NCI-H2081 treated with DMSO at 0.1 percent for 48 hours (cell line): ENCODE data around the gene RPS10.
"Not testable (repeated sequence)": the region's sequence is repeated elsewhere in the genome, so short reads cannot be mapped to it uniquely, and the experiment has no call there.

Experiments
- DNase-seq: peaks from one replicate; lab custom pipeline; 2025; lab: John Stamatoyannopoulos, UW

RPS10 gene

DNA sequence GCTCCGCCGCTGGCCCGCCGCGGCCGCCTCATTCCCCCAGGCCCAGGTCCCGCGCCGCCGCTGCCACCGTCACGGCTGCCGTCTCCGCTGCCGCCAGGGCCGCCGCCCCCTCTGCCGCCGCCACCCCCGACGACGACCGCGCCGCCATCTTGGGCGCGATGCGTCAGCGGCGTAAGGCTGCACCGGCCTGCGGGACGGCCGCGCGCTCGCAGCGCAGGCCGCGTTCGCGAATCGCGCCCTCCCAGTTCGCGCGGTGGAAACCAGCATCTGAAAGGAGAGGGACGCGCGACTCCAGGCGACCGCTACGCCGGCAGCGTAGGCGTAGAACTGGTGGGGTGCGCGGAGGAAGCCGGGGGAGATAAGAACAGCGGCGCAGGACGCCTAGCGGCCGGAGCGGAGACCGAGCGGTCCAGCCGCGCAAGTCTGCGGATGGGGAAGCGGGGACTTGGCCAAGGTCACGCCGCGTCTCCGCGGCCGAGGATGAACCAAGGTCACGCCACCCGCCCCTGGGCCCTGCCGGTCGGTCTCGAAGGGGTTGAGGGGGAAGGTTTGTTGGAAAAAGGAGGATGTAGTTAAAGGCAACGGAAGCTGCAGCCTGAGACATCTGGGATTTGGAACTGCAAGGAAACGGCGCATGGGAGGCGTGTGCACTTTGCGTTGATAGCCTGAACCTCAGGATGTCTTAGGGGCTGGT is 33.2 kb downstream of the RPS10 start, which contains the start of gene NUDT3:
NUDT3 (minus strand) TSS at position 173 of the 694 bp plus-strand sequence. CDS start 307 bp downstream, outside the sequence.
- DNase-seq, result peak; percentile 60

- DNase-seq, result no peak
These were observed 33.9 kb downstream of the RPS10 start for GRCh38 chr6:34391786-34392496.

DNA sequence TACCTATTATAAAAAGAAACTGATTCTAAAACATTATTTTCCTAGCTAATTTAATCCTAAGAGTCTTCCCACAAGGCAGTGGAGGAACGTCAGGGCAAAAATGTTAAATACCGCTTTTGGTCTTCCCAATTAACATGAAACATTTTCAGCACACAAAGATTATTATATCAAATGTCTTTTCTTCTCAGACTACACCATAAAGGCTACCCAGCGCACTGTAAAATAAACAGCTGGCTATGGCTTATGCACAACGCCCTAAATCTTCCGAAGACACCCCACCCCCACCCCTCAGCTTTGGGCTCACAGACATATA is 34.4 kb downstream of the RPS10 start:
- no peak for DNase-seq

GRCh38 chr6:34390531-34391472 is 35.1 kb downstream of the RPS10 start:
- no peak for DNase-seq

DNA sequence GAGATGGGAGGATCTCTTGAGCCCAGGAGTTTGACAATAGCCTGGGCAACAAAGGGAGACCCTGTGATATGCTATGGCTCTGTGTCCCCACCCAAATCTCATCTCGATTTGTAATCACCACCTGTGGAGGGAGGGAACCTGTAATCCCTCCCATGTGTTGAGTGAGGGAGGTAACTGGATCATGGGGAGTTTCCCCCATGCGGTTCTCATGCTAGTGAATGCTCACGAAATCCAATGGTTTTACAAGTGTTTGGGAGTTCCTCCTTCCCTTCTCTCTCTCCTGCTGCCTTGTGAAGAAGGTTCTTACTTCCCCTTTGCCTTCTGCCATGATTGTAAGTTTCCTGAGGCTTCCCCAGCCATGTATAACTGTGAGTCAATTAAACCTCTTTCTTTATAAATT is 36.8 kb downstream of the RPS10 start:
- DNase-seq, result no peak

GRCh38 chr6:34388421-34388820 is 37.4 kb downstream of the RPS10 start:
- DNase-seq, result no peak

- DNase-seq, result no peak
These were observed 39.3 kb downstream of the RPS10 start for GRCh38 chr6:34386316-34387137.

GRCh38 chr6:34385793-34386195 is 40.1 kb downstream of the RPS10 start:
- no peak for DNase-seq

DNA sequence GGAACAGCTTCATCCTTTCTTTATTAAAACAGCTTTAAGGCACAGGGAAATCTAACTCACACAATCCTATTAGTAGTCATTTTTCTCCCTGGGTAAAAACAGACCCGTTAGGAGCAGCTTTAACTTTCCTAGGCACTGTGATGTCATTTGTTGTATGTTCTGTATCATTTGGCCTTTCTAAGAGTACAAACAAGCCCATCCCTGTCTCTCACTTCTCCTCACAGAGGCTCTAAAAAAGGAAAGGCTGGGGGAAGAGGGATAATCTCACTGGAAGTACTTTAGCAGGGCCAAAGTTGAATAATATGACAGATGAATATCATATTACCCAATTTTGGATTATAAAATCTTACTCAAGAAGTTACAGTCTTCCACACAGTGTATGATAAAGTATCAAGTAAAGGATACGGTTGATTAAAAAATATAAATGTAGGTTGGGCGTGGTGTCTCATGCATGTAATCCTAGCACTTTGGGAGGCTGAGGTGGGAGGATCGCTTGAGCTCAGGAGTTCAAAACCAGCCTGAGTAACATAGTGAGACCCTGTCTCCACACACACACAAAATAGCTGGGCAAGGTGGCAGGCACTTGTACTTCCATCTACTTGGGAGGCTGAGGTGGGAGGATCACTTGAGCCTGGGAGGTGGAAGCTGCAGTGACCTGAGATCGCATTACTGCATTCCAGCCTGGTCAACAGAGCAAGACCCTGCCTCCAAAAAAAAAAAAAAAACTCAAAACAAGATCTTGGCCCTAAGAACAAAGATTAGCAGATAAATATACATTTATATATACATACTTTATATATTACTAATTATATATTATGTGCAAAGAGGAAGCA is 41.3 kb downstream of the RPS10 start:
- DNase-seq, result no peak

GRCh38 chr6:34383656-34384320 is 42.1 kb downstream of the RPS10 start:
- DNase-seq, result no peak

GRCh38 chr6:34383161-34383631 is 42.7 kb downstream of the RPS10 start:
- DNase-seq, result no peak

GRCh38 chr6:34381081-34381480 is 44.8 kb downstream of the RPS10 start:
- DNase-seq, result no peak

DNA sequence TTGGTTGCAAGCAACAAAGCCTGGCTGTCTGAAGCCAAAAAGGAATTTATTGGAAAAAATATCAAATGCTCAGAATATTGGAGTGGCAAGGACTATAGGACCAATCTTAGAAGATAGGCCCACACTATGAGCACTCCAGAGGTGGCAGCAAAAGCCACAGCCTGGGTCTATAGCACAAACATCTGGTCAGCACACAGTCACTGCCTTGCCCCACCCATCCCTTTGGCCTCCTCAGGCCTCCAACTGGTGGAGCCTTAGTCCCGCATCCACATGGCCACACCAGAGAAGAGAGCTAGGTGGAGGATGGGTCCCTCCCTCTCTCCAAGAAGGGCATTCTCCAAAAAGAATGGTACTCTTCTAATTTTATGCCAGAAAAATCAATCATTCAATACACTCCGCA is 47.4 kb downstream of the RPS10 start:
- DNase-seq, result no peak

- DNase-seq, result no peak
These were observed 47.9 kb downstream of the RPS10 start for GRCh38 chr6:34377984-34378383.

DNA sequence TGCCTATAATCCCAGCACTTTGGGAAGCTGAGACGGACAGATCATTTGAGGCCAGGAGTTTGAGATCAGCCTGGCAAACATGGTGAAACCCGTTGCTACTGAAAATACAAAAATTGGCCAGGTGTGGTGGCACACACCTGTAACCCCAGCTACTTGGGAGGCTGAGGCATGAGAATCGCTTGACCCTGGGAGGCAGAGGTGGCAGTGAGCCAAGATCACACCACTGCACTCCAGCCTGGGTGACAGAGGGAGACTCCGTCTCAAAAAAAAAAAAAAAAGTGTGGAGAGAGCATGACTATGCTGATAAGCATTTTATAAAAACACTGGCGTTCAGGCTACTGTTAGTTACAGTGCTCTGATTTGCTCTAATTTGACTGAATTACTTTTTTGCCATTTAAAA is 48.3 kb downstream of the RPS10 start:
- DNase-seq, result not testable (repeated sequence)

GRCh38 chr6:34375833-34376232 is 50.0 kb downstream of the RPS10 start:
- DNase-seq, result no peak

DNA sequence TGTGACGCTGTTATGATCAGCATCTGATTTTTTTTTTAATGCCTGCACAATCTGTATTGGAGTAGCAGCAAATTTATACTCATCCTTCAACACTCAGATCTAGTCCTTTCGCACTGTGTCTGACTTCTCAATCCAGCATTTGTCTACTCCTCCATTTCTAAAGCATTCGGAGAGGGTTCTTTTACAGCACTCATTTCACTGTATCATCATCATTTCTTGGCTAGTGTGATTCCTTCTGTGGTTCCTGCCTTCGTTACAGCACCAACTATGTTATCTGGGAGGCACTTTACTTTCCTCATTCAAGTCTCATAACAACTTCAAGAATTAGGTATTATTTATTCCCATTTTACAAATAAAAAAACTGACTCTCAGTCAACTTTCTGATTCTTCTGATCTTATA is 51.4 kb downstream of the RPS10 start:
- no peak for DNase-seq

DNA sequence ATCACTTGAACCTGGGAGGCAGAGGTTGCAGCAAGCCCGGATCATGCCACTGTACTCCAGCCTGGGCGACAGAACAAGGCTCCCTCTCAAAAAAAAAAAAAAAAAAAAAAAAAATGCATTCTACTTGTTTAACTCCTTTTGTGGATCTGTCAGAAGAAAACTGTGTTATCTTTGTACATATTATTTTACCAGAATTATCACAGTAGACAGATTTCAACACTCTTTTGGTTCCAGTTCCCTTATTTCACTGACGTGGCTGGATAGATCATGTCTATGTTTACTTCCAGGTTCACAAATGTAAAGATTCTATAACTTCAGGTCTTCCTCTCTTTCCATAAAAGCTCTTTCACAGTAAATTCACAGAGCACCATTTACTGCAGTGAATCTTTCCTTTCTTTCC is 51.8 kb downstream of the RPS10 start:
- no peak for DNase-seq

DNA sequence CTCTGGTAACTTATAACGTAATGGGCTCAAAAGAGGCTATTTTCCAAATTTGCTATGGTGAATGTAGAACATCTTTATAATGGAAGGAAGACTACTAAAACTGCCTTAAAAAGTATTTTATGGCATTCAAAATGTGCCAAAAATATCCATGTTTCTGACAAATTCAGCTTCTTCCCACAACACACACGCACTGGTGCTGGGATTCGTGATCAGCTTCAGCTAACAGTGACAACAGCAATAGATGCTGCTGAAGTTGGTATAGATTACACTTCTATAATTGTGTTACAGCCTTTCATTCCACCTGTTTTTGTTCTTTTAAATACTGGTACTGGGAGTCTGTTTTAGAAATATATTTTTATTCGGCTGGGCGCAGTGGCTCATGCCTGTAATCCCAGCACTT is 52.4 kb downstream of the RPS10 start:
- DNase-seq, result no peak

GRCh38 chr6:34371865-34372264 is 54.0 kb downstream of the RPS10 start:
- not testable (repeated sequence) for DNase-seq
